Left lobe of liver (tissue), 2 donors: ENCODE results near the gene SIGLEC1. TPM values are rescaled to one million over a fixed set of nuclear protein-coding genes. Genes with fewer than 3 reads are reported as not detected.

Experiments used
- ATAC-seq: fragments of 200-7000 bp; cut with Tn5 transposase; one replicate; pipeline ENCODE4 v1.9.1; 2020; ENCODE audit warnings: mild to moderate bottlenecking, moderate library complexity
- DNase-seq: peaks from one replicate; pipeline ENCODE4 v3.0.0-alpha.2; 2020; ENCODE audit warnings: low spot score
- total RNA-seq: library from RNA; stranded (reverse); gene quantifications from one replicate; pipeline ENCODE4 v1.2.1, GENCODE V29; 2021
- donor health status: DM: no; HTN: no; CAD: no; lungs with moderate emphysema.
- donor health status: DM: no; HTN: yes; CAD: no.

The SIGLEC1 gene
- total RNA-seq, 1 donor from 2014 or later: 5.9 TPM

- ATAC-seq: no peak
- DNase-seq: no peak
Measured at GRCh38 chr20:3702611-3703391, 9.6 kb downstream of the SIGLEC1 start.

- ATAC-seq (no peak), DNase-seq (no peak)
Measured at GRCh38 chr20:3701061-3701998, 11.1 kb downstream of the SIGLEC1 start.

DNA sequence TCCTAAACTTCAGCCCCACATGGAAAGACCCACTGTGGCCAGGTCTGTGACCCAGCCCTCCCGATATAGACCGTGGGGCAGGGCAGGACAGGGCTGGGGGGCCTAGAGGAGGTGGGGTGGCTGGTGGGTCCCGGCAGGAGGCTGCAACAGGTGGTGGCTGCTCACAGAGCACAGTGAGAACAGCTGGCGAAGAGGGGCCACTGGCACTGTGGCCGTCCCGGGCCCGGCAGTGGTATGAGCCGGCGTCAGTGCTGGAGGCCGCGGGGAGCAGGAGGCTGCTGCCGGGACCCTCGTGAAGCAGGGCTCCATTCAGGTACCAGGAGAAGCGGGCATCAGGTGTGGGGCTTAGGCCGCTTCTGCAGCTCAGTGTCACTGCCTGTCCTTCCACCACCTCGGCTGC lies 13.4 kb downstream of the SIGLEC1 start:
- no peak for DNase-seq
- ATAC-seq: no peak

DNA sequence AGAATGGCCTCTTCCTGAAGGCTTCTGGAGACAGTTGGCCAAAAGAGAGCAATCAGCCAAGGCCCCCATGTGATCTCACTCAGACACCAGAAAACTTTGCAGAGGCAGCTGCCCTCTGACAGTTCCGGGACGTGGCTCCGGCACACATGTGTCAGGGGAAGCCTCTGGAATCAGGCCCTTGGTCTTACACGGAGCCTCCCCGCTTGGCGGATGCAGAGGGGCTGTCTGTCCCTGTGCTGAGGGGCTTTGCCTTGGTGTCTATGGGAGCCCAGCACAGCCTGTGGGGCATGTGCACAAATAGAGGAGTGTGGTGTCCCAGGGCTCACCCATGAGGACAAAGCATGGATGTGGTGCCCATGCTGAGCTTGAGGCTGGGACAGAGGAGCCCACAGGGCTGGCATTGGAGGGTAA lies 13.8 kb downstream of the SIGLEC1 start:
- ATAC-seq (no peak), DNase-seq (no peak)

GRCh38 chr20:3697588-3698305 lies 14.7 kb downstream of the SIGLEC1 start:
- DNase-seq: no peak
- no peak for ATAC-seq

DNA sequence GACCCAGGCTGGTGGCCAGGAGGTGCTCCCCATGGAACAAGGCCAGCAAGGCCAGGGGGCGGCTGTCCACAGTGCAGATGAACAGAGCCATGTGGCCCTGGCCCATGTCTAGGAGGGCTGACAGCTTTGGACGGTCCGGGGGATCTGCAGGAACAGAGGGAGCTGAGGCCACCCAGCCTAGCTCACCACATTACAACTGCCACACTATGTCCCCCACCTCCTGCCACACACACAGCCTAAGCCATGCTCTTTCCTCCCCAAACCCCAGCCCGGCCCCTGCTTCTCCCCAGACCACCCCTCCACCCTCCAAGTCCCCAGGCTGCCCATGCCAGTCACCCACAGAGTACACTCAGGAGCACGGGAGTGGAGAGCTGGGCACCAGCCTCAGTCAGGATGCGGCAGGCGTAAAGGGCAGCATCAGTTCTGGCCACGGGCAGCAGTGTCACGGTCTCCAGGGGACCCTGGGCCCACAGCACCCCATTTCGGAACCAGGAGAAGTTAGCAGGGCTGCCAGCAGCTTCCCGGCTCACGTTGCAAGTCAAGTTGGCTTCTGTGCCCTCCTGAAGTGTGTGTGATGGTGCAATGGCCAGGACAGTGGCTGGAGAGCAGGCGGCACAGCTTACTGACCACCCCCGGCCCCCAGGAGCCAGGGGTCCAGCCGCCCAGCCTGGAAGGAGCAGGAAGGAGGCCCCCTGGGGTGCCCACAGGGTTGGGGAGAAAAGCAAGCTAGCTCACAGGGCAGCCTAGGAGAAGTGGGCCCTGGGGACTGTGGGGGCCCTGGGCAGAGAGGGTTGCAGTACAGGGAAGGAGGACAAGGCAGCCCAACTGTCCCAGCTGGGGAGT lies 15.4 kb downstream of the SIGLEC1 start:
- DNase-seq (no peak), ATAC-seq (no peak)

DNA sequence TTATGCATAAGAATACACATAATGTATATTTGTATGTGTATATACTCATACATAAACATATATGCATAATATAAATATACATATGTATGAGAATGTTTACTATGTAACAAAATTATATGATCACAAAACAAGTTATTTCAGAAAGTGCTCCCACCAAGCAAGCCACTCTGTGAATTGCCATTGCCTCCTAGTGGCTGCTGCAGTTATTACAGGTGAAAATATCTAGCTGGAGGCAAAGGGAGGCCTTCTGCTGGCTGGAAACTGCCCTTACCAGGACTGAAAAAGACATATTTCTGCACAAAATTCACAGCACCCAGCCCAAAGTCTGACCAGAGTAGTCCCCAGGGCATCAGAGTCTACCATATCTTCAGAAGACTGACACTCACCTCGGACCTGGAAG lies 16.2 kb downstream of the SIGLEC1 start:
- ATAC-seq (no peak), DNase-seq (no peak)

DNA sequence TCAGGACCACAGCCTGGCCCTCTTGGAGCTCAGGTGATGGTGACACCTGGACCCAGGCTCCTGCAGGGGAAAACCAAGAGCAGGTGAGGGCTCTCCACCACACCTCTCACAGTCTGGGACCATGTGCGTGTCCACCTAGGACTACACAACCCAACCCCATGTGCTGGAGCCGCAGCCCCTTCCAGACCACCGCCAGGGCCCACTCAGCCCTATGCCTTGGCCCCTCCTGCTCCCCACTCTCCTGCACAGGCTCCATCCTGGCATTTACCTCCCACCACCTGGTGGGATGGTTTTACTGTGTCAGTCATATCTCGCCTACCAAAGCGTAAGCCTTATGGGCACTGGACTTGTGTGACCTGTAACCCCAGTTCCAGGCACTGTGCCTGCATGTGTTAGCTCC lies 17.5 kb downstream of the SIGLEC1 start:
- ATAC-seq (no peak), DNase-seq (no peak)

DNA sequence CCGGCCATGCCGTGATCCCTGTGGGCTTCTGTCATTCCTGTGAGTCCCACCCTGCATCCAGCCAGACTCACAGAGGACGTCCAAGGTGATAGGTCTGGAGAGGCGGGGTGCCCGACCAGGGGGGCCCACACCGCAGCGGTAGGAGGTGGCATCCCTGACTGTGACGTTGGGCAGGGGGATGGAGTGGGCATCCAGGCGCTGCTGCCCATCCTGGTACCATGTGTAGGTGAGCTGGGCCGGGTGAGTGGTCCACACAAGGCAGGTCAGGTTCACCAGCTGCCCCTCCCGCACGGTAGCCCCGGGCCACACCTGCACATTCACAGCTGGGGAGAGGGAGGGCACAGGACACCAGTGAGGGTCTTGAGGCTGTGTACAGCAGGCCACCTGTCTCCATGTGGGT lies 19.0 kb downstream of the SIGLEC1 start:
- ATAC-seq (no peak), DNase-seq (no peak)

DNA sequence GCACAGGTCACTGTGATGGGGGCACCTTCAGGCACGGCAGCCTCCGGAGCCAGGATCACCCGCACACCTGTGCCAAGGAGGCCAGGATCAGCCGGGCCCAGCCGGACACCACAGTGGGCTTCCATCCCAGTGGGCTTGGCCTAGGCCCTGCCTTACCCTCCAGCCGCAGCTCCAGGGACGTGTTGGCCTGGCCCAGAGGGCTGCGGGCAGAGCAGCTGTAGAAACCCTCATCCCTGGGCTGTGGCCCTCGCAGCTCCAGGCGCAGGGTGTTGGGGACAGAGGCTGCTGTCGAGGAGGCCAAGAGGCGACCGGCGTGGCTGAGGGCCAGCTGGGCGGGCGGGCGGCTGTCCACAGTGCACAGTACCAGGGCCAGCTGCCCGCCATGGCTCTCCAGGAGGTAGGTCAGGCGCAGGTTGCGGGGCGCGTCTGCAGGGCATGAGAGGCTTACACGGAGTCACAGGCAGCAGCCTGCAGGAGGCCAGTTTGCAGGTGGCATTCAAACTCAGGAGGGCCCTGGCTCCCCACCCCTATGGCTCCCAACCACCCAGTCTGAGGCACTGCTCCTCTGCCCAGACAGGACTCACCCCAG lies 19.6 kb downstream of the SIGLEC1 start:
- ATAC-seq (no peak), DNase-seq (no peak)

GRCh38 chr20:3691897-3692296 lies 20.5 kb downstream of the SIGLEC1 start:
- no peak for ATAC-seq
- no peak for DNase-seq

- ATAC-seq: no peak
Measured at GRCh38 chr20:3691306-3691705, 21.1 kb downstream of the SIGLEC1 start.

DNA sequence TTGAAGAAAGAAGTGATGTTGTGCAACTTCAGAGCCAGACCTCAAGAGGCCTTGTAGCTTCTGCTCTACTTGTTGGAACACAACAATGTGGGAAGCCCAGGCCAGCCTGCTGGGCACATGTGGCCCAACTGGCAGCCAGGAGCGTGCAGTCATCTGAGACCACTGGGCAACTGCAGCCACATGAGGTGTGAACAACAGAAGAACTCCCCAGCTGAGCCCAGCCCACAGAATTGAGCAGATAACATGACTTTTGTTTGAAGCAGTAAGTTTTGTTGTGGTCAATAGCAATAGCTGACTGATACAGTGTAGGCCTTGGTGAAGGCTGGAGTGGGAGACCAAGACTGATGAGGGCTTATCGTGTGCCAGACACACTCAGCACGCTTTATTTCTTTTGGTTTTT lies 22.0 kb downstream of the SIGLEC1 start:
- no peak for DNase-seq
- ATAC-seq: no peak

More at GRCh38 chr20:3691306-3691705, 21.1 kb downstream of the SIGLEC1 start:
- DNase-seq: no peak

DNA sequence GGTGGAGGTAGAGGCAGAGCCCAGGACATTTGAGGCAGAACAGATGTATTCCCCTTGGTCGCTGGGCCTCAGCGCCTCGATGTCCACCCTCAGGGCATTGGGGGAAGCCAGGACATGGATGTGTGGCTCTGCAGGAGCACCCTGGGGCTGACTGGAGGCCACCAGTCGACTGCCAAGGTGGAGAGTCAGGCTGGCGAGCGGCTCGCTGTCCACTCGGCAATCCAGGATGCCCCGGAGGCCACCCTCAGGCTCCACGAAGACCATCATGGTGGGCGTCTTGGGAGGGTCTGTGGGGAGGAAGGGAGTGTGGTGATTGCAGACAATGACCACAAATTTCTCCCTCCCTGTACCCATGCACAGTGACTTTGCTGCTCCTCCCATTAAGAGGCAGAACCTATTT lies 22.4 kb downstream of the SIGLEC1 start:
- DNase-seq: no peak
- no peak for ATAC-seq

GRCh38 chr20:3687655-3688054 lies 24.7 kb downstream of the SIGLEC1 start:
- ATAC-seq (peak; percentile 72), DNase-seq (no peak)

DNA sequence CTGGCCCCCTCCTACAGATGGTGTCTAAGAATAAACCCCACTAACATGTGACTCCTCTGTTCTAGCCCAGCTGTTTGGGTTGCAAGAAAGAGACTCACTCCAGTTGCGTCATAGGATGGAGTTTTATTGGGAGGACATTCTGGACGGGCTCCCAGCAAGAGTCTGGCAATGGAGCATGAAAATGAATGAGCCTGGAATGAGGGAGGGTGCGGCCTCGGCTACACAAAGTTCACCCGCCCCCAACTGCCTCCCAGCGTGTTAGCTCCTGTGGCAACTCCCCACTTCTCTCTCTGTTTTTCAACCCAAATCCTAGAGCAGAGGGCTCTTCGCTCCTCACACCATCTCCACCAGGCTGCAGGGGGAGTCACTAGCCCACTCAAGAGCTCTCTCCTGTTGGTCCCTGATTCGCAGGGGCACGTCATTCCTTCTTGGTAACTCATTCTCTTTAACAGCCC lies 25.5 kb downstream of the SIGLEC1 start:
- ATAC-seq (peak; percentile 73), DNase-seq (no peak)

- DNase-seq (no peak), ATAC-seq (no peak)
Measured at GRCh38 chr20:3686421-3686820, 26.0 kb downstream of the SIGLEC1 start.

DNA sequence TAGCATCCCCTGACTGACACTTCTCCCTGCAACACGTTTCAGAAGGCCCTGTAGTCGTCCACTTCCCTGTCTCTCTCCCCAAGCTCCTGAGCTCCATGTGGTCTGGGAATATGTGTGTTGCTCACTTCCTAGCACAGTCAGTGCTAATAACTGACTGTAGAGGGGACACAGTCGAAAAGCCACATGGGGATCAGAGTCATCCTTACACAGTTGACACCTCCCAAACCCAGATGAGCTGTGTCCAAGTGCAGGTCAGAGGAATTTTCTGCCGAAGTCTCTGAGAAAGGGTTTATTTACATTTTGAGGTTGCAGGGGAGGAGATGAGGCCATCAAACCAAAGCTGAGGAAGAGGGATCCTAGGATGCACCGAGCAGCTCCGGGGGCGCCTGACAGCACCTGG lies 27.1 kb downstream of the SIGLEC1 start:
- ATAC-seq: no peak
- DNase-seq: no peak

GRCh38 chr20:3681931-3682781 lies 30.2 kb downstream of the SIGLEC1 start, which contains the start of gene ADAM33:
Gene ADAM33, minus strand, starts transcription at chr20:3682010. Its CDS starts 6 bp downstream, at chr20:3682004.
- DNase-seq (no peak), ATAC-seq (peak; percentile 60)
